ENCODE results near the gene ALG2.

DNA sequence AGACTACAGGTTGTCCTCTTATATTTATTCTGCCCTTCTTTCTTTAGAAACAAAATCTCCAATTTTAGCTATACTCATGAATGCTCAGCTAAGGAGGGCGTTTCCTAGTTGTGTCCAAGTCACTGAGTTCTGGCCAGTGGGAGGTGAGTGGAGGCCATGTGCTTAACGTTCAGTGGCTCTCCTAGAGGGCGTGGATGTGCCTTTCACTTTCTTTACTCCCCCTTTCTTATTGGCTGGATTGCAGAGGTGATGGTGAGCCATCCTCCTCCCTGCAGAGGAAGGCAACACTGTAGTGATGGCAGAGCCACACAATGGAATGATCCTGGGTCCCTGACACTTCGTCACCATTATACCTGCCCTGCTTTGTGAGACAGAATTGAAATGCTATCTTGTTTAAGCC is 54.6 kb downstream of the ALG2 start:
- TF ChIP-seq, protein P1, sequence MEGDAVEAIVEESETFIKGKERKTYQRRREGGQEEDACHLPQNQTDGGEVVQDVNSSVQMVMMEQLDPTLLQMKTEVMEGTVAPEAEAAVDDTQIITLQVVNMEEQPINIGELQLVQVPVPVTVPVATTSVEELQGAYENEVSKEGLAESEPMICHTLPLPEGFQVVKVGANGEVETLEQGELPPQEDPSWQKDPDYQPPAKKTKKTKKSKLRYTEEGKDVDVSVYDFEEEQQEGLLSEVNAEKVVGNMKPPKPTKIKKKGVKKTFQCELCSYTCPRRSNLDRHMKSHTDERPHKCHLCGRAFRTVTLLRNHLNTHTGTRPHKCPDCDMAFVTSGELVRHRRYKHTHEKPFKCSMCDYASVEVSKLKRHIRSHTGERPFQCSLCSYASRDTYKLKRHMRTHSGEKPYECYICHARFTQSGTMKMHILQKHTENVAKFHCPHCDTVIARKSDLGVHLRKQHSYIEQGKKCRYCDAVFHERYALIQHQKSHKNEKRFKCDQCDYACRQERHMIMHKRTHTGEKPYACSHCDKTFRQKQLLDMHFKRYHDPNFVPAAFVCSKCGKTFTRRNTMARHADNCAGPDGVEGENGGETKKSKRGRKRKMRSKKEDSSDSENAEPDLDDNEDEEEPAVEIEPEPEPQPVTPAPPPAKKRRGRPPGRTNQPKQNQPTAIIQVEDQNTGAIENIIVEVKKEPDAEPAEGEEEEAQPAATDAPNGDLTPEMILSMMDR (IDR thresholded peaks at IDR 0.05): no peak
- no peak for TF ChIP-seq POLR2A (IDR thresholded peaks at IDR 0.05)
